Measurements from ENCODE around the gene GTPBP8.
"Not testable (repeated sequence)": the region's sequence is repeated elsewhere in the genome, so short reads cannot be mapped to it uniquely, and the experiment has no call there.

GTPBP8 gene

DNA sequence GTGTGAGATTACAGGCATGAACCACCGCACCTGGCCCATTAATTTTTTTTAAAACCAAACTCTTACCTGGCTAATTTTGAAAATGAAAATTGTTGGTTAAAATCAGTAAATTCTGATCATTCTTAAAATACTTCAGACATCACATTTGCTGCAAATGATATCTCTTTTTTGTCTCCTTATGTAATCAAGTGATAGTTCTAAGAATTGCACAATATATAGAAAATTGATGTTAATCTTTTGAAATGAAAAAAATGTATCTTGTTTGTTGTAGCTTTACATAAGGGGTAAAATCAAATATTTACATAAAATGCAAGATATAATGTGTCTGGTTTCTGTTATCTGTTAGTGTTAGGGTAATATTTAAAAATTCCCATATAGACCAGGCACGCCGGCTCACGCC is 5.0 kb downstream of the GTPBP8 start:
- DNase-seq (ENCODE audit: extremely low read depth in 1 of 2, low read depth in 1 of 2): no peak

DNA sequence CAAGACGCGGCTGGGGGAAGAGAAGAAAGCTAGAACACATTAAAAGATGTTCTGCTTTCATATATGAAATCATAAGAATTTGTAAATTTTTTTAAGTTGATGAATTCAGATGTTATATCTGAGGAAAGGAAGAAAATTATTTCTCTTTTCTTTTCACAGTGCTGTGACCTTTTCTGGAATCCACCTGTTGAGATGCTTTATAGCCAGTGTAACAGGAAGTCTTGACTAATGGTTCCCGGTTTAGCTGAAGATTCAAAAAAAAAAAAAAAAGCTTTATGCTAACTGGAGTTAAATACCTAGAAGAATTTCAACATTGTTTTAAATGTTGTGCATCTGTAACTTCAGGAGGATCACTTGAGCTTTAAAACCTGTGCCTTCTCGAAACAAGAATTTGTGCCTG is 9.9 kb downstream of the GTPBP8 start:
- no peak for DNase-seq (ENCODE audit: extremely low read depth in 1 of 2, low read depth in 1 of 2)

DNA sequence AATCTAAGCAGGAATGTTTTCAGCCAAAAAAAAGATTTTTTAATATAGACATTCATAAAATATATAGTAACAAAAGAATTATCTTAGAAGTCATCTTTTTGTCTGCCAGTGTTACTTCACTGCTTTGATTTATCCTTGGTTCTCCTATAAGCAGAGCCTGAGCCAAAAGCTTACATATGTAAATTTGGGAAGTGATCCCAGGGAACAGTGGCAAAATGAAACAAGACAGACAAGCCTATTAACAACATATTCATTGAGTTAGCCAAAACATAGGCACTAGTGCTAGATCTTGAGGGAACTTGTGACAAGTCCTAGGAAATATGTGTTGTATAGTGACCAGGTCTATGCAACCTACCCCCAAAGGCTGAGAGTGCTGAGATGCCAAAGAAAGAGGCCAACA is 11.3 kb downstream of the GTPBP8 start:
- DNase-seq (ENCODE audit: extremely low read depth in 1 of 2, low read depth in 1 of 2): no peak

DNA sequence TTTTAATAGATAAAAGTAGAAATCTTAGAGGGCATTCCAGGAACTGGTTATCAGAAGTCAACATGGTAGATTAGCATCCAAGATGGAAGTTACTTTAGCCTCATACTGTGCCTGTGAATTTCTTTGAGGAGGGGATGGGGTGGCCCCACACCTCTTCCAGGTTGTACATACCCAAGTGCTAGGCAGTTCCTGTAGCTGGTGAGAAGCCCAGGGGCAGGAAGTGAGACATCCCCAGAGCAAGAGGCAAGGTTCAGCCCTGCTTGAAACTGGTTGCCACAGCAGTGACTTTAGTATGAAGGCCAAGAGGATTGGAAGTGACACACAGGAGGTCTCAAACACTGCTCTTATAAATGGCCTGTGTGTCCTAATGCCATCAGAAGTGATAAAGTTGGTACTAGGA is 11.9 kb downstream of the GTPBP8 start:
- DNase-seq (ENCODE audit: extremely low read depth in 1 of 2, low read depth in 1 of 2): peak in 1 of 2 donors; percentile 25

DNA sequence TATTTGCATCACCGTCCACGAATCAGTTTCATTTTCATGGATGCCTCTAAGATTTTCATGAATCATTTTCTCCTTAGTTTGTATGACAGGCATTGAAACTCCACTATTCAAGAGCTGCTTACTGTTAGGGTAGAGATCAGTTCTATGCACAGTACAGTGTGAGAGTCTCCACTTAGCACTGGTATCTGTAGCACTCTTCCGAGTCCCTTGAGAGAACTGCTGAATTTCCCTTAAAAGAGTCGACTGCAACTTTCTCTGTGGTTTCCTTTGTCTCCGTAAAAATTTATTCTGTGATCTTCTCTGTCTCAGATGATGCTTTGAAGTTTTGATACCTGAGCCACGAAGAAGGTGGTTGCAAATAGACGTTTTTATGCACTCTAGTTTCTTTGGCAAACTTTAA is 14.8 kb downstream of the GTPBP8 start:
- DNase-seq (ENCODE audit: extremely low read depth in 1 of 2, low read depth in 1 of 2): no peak

DNA sequence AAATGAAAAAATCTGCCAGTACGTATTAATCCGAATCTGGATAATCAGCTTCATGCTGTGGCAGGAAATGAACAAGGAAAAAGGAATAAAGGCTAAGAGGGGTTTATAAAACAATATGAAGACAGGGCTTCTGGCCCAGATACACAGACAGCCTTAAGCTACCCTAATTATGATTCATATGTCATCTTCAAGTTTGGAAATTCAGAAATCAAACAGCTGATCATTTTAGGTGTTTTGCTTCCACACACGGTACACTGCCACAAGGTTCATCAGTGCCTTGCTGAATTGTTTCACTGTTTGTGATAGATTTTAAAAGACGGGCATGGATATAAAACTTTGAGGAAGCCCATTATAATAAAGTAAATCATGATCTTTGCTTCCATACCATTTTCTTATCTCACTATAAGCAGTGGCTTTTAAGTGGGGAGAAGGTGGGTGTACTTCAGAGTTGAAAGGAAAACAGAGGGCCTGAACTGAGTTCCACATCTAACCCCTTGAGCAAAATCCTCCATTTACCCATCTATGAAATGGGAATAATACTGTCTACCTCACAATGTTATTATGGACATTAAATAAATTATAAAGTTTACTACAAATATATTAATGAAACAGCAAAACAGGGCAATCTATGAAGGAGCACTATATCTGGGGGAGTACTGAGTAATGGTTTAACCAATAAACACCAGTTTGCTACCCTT is 15.7 kb downstream of the GTPBP8 start:
- no peak for DNase-seq (ENCODE audit: extremely low read depth in 1 of 2, low read depth in 1 of 2)

DNA sequence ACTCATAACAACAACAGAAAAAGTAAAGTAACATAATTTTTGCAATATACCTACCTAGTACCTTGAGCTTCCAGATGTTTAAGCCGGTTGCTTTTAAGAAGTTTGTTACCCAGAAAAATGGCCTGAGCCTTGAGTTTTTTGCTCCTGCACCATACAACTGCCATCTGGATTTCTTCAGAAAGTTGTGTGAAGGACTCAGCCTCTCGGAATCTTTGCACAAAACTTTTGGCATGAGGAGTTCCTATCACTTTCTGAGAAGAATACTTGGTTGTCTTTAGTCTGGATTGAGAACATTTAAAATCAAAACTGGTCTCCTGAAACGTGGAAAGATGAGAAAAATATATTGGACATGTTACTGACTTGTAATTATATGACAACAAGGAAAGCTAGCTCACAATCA is 17.3 kb downstream of the GTPBP8 start:
- DNase-seq (ENCODE audit: extremely low read depth in 1 of 2, low read depth in 1 of 2): no peak

DNA sequence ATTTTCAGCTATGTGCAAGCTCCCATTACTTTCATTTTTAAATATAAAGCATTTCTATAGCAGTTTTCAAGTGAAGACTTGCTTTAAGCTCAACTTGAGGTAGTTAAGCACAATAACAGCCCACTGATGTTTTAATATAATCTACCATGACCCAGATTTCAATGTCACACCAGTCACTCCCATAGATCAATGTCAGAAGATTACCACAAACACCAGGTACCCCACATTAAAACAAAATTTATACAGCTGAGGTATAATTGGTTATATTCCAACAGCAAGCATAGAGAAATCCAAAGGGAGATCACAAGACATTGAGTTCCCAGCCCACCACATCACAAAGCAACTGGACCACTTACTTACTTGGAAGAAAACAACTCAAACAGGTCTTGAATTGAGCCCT is 22.8 kb downstream of the GTPBP8 start:
- DNase-seq (ENCODE audit: extremely low read depth in 1 of 2, low read depth in 1 of 2): no peak

DNA sequence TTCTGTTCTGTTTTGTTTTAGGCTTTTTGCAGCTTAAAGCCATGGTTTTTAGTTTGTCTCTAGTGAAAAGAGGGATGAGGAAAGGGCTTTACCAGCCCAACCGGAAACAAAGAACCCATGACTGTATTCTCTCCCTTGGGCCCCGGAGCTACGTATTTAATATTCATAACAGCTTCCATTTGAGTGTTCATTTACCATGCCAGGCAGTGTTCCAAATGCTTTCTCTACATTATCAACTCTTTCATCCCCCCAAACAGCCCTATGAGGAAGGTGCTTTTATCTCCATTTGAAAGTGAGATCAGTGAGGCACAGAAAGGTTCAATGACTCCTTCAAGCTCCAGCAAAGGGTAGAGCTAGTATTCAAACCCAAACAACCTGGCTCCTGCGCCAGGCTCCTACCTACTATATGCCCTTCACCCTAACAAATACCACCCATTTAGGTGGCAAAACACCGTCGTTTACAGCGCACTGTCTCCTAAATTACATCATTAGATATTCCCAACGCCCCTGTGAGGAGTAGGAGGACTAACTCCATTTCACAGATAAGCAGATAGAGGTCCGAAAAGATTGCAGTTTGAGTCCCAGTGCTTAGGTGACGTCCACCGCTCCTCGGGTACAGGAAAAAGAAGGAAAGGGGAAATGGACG is 27.9 kb downstream of the GTPBP8 start:
- no peak for DNase-seq (ENCODE audit: extremely low read depth in 1 of 2, low read depth in 1 of 2)

DNA sequence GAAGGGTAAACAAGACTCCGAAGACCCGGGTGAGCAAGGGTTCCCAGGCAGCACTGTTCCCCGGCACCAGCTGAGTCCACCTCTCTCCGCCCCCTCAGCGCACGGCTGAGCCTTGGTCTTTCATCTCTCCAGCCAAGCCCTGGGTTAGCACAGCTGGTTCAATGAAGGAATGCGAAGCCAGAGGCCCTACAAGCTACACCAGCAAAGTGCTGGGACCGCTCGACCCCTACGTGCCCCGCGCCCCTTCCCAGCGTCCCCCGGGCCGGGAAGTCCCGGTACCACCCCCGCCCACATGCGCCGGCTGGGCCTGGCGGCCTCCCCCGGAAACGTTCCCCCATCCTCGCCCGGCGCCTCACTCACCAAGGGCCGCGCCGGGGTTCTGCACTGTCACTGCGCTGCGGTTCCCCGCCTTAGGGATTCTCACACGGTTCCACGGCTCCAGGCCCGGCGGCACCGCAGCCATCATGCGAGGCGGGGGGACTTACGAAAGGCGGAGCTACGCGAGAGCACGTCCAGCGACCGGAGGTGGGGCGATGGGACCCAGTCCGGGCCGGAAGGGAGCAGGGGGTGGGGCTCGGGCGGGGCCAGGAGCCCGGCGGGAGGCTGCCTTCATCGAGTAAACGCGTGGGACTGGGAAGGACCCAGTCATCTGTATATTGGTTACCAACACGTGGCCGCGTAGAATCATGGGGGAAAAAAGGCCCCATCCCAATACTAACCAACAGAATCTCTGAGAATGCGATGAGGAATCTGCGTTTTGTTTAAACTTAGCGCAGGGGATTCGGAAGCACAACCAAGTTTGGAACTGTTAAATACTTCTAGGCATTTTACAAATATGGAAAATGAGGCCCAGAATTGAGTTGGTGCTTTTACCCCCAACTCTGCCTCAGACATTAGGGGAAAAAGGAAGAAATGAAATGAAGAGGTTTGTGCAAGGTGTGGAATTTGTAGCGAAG is 28.7 kb downstream of the GTPBP8 start:
- DNase-seq (ENCODE audit: extremely low read depth in 1 of 2, low read depth in 1 of 2): peak; percentile 79 to 87

DNA sequence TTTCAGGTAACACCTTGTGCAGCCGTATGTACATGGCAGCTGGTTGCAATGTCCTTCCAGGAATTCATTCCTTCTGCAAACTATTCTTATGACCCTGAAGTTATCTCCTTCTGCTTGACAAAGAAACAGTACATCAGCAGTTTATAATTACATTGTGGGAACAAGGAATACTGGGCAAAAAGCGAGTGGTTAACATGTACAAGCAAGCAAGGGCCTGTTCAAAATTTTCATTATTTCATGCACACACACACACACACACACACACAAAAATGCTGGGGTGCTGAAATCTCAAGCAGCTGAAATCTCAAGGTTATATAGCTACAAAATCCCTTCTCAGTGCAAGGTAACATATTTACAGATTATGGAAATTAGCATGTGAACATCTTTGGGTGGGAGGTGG is 30.7 kb downstream of the GTPBP8 start:
- no peak for DNase-seq (ENCODE audit: extremely low read depth in 1 of 2, low read depth in 1 of 2)

DNA sequence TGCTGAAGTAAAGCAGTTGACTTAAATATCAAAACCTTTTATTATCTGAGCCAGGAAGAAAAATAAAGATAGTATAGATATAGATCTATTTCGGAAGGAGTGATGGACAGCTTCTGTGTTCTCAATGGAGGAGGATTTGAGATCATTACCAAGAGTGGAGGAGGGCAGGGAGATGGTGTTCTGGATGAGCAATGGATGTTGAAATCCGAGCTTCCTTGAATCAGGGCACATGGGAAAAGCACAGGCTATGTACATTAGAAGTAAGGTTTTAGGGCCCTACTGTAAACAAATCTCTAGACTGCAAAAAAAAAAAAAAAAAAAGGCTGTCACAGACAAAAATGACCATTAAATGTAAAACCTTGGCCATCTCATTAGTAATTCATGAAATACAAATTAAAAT is 43.2 kb downstream of the GTPBP8 start:
- DNase-seq (ENCODE audit: extremely low read depth in 1 of 2, low read depth in 1 of 2): no peak

DNA sequence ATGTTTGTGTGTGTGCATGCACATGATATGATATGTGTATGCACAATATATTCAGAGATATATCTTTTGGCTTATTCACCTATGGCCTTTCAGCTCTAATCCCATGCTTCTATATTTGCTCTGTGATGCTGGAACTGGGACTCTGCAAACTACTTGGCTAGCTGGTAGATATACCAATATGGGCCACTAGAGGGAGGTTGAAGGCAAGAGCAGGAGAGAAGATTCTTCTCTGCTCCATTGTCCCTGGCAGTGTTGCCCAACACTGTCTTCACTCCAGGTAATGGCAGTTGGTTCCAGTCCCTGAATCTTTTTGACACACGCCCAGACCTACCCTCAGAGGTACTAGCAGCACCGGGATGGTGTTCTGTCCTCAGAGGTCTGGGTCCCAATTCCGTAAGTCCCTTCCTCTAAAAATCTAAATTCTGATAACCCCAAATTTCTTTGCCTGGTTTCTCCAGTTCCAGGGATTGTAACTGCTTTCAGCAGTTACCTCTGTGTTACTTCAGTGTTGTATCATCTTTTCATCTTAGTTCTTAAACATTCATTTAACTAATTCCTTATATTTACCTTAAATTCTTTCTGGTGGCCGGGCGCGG is 44.7 kb downstream of the GTPBP8 start:
- no peak for DNase-seq (ENCODE audit: extremely low read depth in 1 of 2, low read depth in 1 of 2)

DNA sequence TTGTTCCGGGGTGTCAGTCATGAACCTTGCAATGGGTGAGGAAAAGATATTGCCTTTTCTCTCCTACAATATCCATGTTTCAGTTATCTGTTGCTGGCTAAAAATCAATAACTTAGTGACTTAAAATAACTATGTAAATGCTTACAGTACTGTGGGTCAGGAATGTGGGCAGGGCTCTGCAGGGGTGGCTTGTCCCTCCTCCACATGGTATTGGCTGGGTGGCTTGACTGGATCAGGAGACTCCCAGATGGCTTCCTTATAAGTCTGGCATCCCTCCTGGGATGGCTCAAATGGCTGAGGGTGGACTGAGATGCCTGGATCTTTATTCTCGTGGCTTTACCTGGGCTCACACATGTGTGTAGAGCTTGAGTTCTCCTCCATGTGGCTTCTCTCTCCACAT is 47.5 kb downstream of the GTPBP8 start:
- no peak for DNase-seq (ENCODE audit: extremely low read depth in 1 of 2, low read depth in 1 of 2)

DNA sequence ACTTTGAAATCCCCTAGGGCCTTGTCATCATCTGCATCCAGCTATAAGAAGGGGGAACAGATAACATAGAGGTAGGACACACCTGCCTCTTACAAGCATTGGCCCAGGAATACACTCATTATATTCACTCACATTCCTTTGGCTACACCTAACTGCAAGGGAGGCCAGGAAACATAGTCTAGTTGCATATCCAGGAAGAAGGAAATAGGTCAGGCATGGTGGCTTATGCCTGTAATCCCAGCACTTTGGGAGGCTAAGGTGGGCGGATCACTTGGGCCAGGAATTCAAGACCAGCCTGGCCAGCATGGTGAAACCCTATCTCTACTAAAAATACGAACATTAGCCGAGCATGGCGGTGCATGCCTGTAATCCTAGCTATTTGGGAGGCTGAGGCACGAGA is 48.8 kb downstream of the GTPBP8 start:
- no peak for DNase-seq (ENCODE audit: extremely low read depth in 1 of 2, low read depth in 1 of 2)

DNA sequence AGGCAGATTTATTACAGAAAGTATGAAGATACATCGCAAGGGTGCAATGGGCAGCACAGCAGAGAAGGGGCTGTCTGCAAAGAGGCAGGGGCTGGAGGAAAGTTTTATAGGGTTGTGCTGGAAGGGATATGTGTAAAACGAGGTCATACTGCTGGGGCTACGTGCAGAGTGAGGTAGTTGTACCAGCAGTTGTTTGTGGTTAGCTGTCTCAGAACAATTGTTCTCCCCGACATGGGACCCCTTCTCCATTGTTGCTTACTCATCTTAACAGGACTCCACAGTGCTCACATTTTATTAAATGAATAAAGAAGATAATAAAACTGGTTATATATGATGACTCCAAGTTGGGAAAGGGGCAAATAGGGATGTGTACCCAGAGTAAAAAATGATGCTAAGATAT is 49.4 kb downstream of the GTPBP8 start:
- DNase-seq (ENCODE audit: extremely low read depth in 1 of 2, low read depth in 1 of 2): no peak

DNA sequence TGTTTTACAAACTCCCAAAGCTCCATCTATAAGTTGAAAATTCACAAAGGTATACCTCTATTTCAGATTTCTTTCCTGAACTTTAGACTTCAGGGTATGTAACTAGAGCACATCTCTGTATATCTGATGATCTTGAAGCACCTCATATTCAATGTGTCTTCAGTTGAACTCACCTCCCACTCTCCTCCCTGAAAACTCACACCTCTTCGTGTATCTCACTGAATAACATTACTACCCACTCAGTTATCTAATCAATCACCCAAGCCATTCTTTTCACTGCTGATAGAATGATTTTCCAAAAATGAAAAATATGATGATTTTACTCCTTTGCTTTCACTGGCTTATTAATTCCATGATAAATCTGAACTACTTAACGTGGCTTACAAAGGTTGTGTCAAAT is 52.9 kb downstream of the GTPBP8 start:
- no peak for DNase-seq (ENCODE audit: extremely low read depth in 1 of 2, low read depth in 1 of 2)

DNA sequence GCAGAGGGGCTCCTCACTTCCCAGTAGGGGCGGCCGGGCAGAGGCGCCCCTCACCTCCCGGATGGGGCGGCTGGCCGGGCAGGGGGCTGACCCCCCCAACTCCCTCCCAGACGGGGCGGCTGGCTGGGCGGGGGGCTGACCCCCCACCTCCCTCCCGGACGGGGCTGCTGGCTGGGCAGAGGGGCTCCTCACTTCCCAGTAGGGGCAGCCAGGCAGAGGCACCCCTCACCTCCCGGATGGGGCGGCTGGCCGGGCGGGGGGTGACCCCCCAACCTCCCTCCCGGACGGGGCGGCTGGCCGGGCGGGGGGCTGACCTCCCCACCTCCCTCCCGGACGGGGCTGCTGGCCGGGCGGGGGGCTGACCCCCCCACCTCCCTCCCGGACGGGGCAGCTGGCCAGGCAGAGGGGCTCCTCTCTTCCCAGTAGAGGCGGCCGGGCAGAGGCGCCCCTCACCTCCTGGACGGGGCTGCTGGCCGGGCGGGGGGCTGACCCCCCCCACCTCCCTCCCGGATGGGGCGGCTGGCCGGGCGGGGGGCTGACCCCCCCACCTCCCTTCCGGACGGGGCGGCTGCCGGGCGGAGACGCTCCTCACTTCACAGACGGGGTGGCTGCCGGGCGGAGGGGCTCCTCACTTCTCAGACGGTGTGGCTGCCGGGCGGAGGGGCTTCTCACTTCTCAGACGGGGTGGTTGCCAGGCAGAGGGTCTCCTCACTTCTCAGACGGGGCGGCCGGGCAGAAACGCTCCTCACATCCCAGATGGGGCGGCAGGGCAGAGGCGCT is 55.6 kb downstream of the GTPBP8 start:
- not testable (repeated sequence) for DNase-seq (ENCODE audit: extremely low read depth in 1 of 2, low read depth in 1 of 2)

DNA sequence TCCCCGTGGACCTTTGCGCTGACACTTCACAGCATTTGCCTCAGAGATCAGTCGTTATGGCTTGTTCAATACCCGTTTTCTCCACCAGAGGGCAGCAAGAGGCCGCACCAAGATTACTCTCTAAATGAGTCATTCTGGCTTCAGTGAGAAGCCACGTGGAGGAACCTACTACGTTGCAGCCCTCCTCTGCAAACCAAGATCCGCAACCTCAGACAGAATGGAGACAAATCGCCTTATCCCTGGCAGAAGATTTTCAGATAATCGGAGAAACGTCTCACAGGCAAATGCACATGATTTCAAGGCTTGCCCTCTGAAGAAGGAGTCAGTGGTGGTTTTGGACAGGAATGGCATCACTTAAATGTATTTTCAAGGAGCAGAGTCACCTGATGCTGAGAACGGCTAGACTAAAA is 60.5 kb downstream of the GTPBP8 start:
- peak; percentile 52 to 68 for DNase-seq (ENCODE audit: extremely low read depth in 1 of 2, low read depth in 1 of 2)
